Measurements from ENCODE around the gene NSL1. TPM values are rescaled to one million over a fixed set of nuclear protein-coding genes. Genes with fewer than 3 reads are reported as not detected.

The NSL1 gene
- total and polyA plus RNA-seq, 9 of the 15 experiments (the other 6 are each of a cell fraction or from before 2014, with no cell fraction given) = 53.5 to 108 (median 59.1) TPM

DNA sequence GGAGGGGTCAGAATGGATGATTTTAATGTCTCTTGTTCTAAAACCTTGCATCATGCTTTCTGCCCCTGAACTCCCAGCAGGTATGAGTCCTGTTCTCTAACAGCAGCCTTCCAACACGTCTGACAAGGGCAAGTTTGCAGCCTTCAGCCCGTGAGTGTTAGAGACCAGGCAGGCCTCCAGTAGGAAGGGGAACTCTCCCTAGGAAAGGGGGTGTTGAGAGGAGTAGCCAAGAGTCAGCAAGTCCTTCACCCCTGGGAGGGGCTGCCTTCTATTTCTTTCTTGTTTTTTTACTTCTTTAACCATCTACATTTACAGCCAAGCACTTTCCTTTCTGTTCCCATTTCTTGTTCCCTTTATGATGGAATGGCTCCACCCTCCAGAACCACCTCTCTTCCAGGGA is 106.1 kb downstream of the NSL1 start (continued):
- TF ChIP-seq, protein P1, sequence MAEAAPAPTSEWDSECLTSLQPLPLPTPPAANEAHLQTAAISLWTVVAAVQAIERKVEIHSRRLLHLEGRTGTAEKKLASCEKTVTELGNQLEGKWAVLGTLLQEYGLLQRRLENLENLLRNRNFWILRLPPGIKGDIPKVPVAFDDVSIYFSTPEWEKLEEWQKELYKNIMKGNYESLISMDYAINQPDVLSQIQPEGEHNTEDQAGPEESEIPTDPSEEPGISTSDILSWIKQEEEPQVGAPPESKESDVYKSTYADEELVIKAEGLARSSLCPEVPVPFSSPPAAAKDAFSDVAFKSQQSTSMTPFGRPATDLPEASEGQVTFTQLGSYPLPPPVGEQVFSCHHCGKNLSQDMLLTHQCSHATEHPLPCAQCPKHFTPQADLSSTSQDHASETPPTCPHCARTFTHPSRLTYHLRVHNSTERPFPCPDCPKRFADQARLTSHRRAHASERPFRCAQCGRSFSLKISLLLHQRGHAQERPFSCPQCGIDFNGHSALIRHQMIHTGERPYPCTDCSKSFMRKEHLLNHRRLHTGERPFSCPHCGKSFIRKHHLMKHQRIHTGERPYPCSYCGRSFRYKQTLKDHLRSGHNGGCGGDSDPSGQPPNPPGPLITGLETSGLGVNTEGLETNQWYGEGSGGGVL (CRISPR knock-in tag; IDR thresholded peaks at IDR 0.05) = no peak
- TF ChIP-seq, protein P2, sequence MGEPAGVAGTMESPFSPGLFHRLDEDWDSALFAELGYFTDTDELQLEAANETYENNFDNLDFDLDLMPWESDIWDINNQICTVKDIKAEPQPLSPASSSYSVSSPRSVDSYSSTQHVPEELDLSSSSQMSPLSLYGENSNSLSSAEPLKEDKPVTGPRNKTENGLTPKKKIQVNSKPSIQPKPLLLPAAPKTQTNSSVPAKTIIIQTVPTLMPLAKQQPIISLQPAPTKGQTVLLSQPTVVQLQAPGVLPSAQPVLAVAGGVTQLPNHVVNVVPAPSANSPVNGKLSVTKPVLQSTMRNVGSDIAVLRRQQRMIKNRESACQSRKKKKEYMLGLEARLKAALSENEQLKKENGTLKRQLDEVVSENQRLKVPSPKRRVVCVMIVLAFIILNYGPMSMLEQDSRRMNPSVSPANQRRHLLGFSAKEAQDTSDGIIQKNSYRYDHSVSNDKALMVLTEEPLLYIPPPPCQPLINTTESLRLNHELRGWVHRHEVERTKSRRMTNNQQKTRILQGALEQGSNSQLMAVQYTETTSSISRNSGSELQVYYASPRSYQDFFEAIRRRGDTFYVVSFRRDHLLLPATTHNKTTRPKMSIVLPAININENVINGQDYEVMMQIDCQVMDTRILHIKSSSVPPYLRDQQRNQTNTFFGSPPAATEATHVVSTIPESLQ (CRISPR knock-in tag; IDR thresholded peaks at IDR 0.05) = no peak
- TF ChIP-seq ZNF263 (CRISPR knock-in tag; IDR thresholded peaks at IDR 0.05; ENCODE audit: borderline replicate concordance) = no peak
- TF ChIP-seq, protein P3, sequence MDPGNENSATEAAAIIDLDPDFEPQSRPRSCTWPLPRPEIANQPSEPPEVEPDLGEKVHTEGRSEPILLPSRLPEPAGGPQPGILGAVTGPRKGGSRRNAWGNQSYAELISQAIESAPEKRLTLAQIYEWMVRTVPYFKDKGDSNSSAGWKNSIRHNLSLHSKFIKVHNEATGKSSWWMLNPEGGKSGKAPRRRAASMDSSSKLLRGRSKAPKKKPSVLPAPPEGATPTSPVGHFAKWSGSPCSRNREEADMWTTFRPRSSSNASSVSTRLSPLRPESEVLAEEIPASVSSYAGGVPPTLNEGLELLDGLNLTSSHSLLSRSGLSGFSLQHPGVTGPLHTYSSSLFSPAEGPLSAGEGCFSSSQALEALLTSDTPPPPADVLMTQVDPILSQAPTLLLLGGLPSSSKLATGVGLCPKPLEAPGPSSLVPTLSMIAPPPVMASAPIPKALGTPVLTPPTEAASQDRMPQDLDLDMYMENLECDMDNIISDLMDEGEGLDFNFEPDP (CRISPR knock-in tag; IDR thresholded peaks at IDR 0.05) = no peak
- TF ChIP-seq ZNF197 (CRISPR knock-in tag; IDR thresholded peaks at IDR 0.05; ENCODE audit: low read depth) = no peak
- no peak for TF ChIP-seq ZNF24 (IDR thresholded peaks at IDR 0.05)

All from K562 (cell line).